ENCODE data around the gene ZBTB16. TPM values are rescaled to one million over a fixed set of nuclear protein-coding genes. Genes with fewer than 3 reads are reported as not detected.

ZBTB16 gene
- total and polyA plus RNA-seq, 2 donors (not counting 3 experiments of a cell fraction or from before 2014, with no cell fraction given) = 9.8 to 20.3 TPM

DNA sequence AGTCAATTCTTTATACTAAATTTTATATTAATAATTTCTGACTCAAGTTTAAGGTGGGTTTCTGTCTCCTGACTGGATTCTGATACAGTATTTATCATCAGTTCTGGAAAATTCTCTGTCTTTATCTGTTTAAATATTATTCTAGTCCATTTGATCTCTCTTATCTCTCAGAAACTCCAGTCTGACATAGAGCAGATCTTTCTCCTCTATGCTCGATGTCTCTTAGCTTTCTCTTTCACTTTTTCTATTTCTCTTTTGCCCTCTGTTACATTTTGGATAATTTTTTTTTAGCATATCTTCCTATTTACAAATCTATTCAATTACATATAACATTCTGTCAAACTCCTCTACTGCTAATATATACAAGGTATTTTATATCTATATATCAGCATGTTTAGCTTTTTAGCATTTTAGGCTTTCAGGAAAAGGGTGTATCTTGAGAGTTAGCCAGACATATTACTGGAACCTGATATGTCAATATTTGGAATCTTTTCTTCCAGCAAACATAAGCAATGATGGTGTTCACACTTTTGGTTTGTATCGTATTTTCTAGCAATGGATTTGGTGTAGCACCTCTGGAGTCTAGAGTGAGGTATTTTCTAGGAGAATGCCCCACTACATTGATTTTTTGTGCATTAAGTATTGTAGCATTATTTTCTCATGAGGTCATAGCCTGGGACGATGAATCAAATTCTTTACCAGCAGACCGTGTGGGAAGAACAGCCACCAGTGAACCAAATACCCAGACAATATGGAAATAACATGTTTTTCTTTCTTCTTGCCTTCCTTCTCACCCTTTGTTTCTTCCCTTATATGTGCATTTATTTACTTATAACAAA, 232.6 kb downstream of the ZBTB16 start:
- H3K9ac ChIP-seq (replicated peaks; ENCODE audit: extremely low read depth, insufficient read depth, low read length) = peak overlapping the region; percentile 91
- peak; percentile 77 for FAIRE-seq
- peaks cover 64% of the 10 kb centered on the region for H3K4me1 ChIP-seq (ENCODE audit: control insufficient read depth, extremely low read depth, insufficient read depth, low read length)

More for the DNA sequence above, 232.6 kb downstream of the ZBTB16 start:
- H4K20me1 ChIP-seq (replicated peaks; ENCODE audit: control insufficient read depth, extremely low read depth, insufficient read depth, low read length) = no peaks in the 10 kb centered on the region
- TSS peak; percentile 12 for BruUV-seq (replicated peaks)
- peak overlapping the region; percentile 100 for H3K27ac ChIP-seq (ENCODE audit: insufficient read depth, low read depth, low read length)
- ChIA-PET POLR2A (interaction anchor here (1.1 to 1.3 kb wide), 2 partner anchors 8 to 15 kb away, joined by 3 to 6 read pairs; no protein-coding TSS in a partner anchor), CTCF (interaction anchor here (0.6 to 7.1 kb wide), 11 partner anchors 10 to 58 kb away, joined by 3 to 41 read pairs (median 5); no protein-coding TSS in a partner anchor)
- H3K9me3 ChIP-seq (replicated peaks; ENCODE audit: control insufficient read depth, insufficient read depth, low read length) = no peaks in the 10 kb centered on the region
- TF ChIP-seq, protein P1, sequence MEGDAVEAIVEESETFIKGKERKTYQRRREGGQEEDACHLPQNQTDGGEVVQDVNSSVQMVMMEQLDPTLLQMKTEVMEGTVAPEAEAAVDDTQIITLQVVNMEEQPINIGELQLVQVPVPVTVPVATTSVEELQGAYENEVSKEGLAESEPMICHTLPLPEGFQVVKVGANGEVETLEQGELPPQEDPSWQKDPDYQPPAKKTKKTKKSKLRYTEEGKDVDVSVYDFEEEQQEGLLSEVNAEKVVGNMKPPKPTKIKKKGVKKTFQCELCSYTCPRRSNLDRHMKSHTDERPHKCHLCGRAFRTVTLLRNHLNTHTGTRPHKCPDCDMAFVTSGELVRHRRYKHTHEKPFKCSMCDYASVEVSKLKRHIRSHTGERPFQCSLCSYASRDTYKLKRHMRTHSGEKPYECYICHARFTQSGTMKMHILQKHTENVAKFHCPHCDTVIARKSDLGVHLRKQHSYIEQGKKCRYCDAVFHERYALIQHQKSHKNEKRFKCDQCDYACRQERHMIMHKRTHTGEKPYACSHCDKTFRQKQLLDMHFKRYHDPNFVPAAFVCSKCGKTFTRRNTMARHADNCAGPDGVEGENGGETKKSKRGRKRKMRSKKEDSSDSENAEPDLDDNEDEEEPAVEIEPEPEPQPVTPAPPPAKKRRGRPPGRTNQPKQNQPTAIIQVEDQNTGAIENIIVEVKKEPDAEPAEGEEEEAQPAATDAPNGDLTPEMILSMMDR (IDR thresholded peaks at IDR 0.05; ENCODE audit: extremely low read depth in 1 of 2, insufficient read depth in 1 of 2, low read depth in 1 of 2, low read length in 2 of 2) = no peak
- peak; percentile 45 for TF ChIP-seq FOS (IDR thresholded peaks at IDR 0.05; ENCODE audit: borderline replicate concordance, insufficient read depth, low read length)
- no peak for TF ChIP-seq POLR2AphosphoS5 (IDR thresholded peaks at IDR 0.05; ENCODE audit: insufficient read depth, low read depth, low read length)
- TF ChIP-seq EZH2 (IDR thresholded peaks at IDR 0.05; ENCODE audit: borderline replicate concordance, low read depth, low read length, severe bottlenecking) = no peak
- TF ChIP-seq JUN (IDR thresholded peaks at IDR 0.05; ENCODE audit: borderline replicate concordance, insufficient read depth, insufficient read length, low read depth) = peak; percentile 86
- TF ChIP-seq MYC (IDR thresholded peaks at IDR 0.05; ENCODE audit: low read depth, low read length) = no peak
- peaks cover 7% of the 10 kb centered on the region for H3K79me2 ChIP-seq (ENCODE audit: control insufficient read depth, insufficient read depth, low read length)
- no peaks in the 10 kb centered on the region for H3K9me1 ChIP-seq (replicated peaks; ENCODE audit: control insufficient read depth, extremely low read depth, insufficient read depth, low read length)
- H3K36me3 ChIP-seq (ENCODE audit: control insufficient read depth in 2 of 2, extremely low read depth in 1 of 2, insufficient read depth in 2 of 2, low read length in 2 of 2) = no peaks in the 10 kb centered on the region
- H3K27me3 ChIP-seq (ENCODE audit: control insufficient read depth in 2 of 2, insufficient read depth in 2 of 2, low read length in 2 of 2) = no peaks in the 10 kb centered on the region
- peak overlapping the region in 2 of 3 experiments; percentile 46 to 65 for H3K4me3 ChIP-seq (replicated peaks in 1 of 3; ENCODE audit: insufficient read depth in 1 of 3, low read depth in 1 of 3, low read length in 3 of 3)
- peak; percentile 94 for DNase-seq (ENCODE audit: low read depth, low spot score)
- H3K4me2 ChIP-seq (ENCODE audit: insufficient read depth, low read length) = peak overlapping the region; percentile 96
- intact Hi-C loops (cut with micrococcal nuclease) (loop anchor here (2.0 kb wide), 2 partner anchors 15 to 113 kb away; no protein-coding TSS in a partner anchor), dilution Hi-C loops (cut with MboI; ENCODE audit: extremely low pct_ligation_motif_present, low sequenced_read_pairs) (no loop called here)
- H2AFZ ChIP-seq (ENCODE audit: low read depth, low read length) = peak overlapping the region; percentile 46

Data from endothelial cell of umbilical vein (primary cell).